ENCODE measurements around the gene SYTL3. TPM values are rescaled to one million over a fixed set of nuclear protein-coding genes. Genes with fewer than 3 reads are reported as not detected.

The SYTL3 gene
- total and polyA plus RNA-seq, 2 donors (not counting 1 experiment from before 2014, with no cell fraction given): 1.1 to 5.4 TPM

GRCh38 chr6:158610319-158610968 lies 39.4 kb upstream of the SYTL3 start:
- TF ChIP-seq CTCF (IDR thresholded peaks at IDR 0.05) (no peak), EZH2 (IDR thresholded peaks at IDR 0.05; ENCODE audit: borderline replicate concordance, insufficient read depth, low read depth, low read length, poor library complexity, severe bottlenecking) (no peak)
- ATAC-seq (ENCODE audit: low read depth) (no peak), DNase-seq (no peak)
- Histone ChIP-seq H3K4me3 (ENCODE audit: control extremely low read depth in 1 of 5, extremely low read depth in 1 of 5, insufficient read depth in 1 of 5, low read depth in 2 of 5, low read length in 4 of 5) (no peak overlapping the region), H3K36me3 (replicated peaks in 1 of 2; ENCODE audit: control extremely low read depth in 1 of 2, control insufficient read depth in 1 of 2, extremely low read depth in 1 of 2, insufficient read depth in 2 of 2, low read length in 1 of 2) (peaks cover 0 to 56% of the 10 kb centered on the region in 2 experiments), H3K79me2 (ENCODE audit: control insufficient read depth, insufficient read depth, low read length) (no peaks in the 10 kb centered on the region), H3K9ac (ENCODE audit: low read length) (no peak overlapping the region), H3K4me1 (ENCODE audit: control insufficient read depth in 2 of 2, insufficient read depth in 2 of 2, low read length in 2 of 2) (no peaks in the 10 kb centered on the region), H3K9me3 (ENCODE audit: control extremely low read depth in 1 of 3, control insufficient read depth in 2 of 3, insufficient read depth in 1 of 3, low read length in 2 of 3) (peaks cover 0 to 5% (median 0%) of the 10 kb centered on the region in 3 donors), H3K4me2 (replicated peaks; ENCODE audit: low read depth, low read length, poor library complexity, severe bottlenecking) (no peak overlapping the region), H3K27ac (ENCODE audit: low read length in 2 of 2) (no peak overlapping the region), H4K20me1 (ENCODE audit: control insufficient read depth, insufficient read depth, low read length, poor library complexity, severe bottlenecking) (peaks cover 5% of the 10 kb centered on the region), H3K27me3 (replicated peaks in 1 of 4; ENCODE audit: control extremely low read depth in 1 of 4, control insufficient read depth in 3 of 4, insufficient read depth in 4 of 4, low read length in 3 of 4) (no peaks in the 10 kb centered on the region), H2AFZ (ENCODE audit: insufficient read depth, low read depth, low read length, poor library complexity, severe bottlenecking) (no peak overlapping the region)
- intact Hi-C loops (cut with micrococcal nuclease): no loop called here
- no peaks in the 10 kb centered on the region for H3K4me1 Mint-ChIP-seq
- H3K9me3 Mint-ChIP-seq (ENCODE audit: insufficient read depth): no peaks in the 10 kb centered on the region
- ChIA-PET CTCF (interaction anchor here (1.1 to 1.9 kb wide), 2 partner anchors 389 to 390 kb away, joined by 3 to 11 read pairs; no protein-coding TSS in a partner anchor), POLR2A (no interaction called here)
- H3K27me3 Mint-ChIP-seq: no peaks in the 10 kb centered on the region
- H3K27ac Mint-ChIP-seq: no peak overlapping the region
- no peak overlapping the region for H3K4me3 Mint-ChIP-seq
- 84% methylated on average over 9 of the region's 9 CpGs for WGBS (ENCODE audit: insufficient coverage)

- no peak overlapping the region for H3K9ac ChIP-seq (ENCODE audit: low read length)
- TF ChIP-seq EZH2 (IDR thresholded peaks at IDR 0.05; ENCODE audit: borderline replicate concordance, insufficient read depth, low read depth, low read length, poor library complexity, severe bottlenecking) (no peak), CTCF (IDR thresholded peaks at IDR 0.05) (no peak)
- no peak overlapping the region for H3K27ac Mint-ChIP-seq
- H3K9me3 ChIP-seq (ENCODE audit: control extremely low read depth in 1 of 3, control insufficient read depth in 2 of 3, insufficient read depth in 1 of 3, low read length in 2 of 3): peaks cover 0 to 1% (median 0%) of the 10 kb centered on the region in 3 donors
- H4K20me1 ChIP-seq (ENCODE audit: control insufficient read depth, insufficient read depth, low read length, poor library complexity, severe bottlenecking): no peaks in the 10 kb centered on the region
- H3K27me3 ChIP-seq (replicated peaks in 1 of 4; ENCODE audit: control extremely low read depth in 1 of 4, control insufficient read depth in 3 of 4, insufficient read depth in 4 of 4, low read length in 3 of 4): no peaks in the 10 kb centered on the region
- ATAC-seq (ENCODE audit: low read depth) (no peak), DNase-seq (no peak)
- 95% methylated on average over 3 of the region's 3 CpGs for WGBS (ENCODE audit: insufficient coverage)
- H3K4me1 ChIP-seq (ENCODE audit: control insufficient read depth in 2 of 2, insufficient read depth in 2 of 2, low read length in 2 of 2): no peaks in the 10 kb centered on the region
- intact Hi-C loops (cut with micrococcal nuclease): no loop called here
- no peak overlapping the region for H3K27ac ChIP-seq (ENCODE audit: low read length in 2 of 2)
- H3K36me3 ChIP-seq (replicated peaks in 1 of 2; ENCODE audit: control extremely low read depth in 1 of 2, control insufficient read depth in 1 of 2, extremely low read depth in 1 of 2, insufficient read depth in 2 of 2, low read length in 1 of 2): peaks cover 0 to 52% of the 10 kb centered on the region in 2 experiments
- no peaks in the 10 kb centered on the region for H3K9me3 Mint-ChIP-seq (ENCODE audit: insufficient read depth)
- no peak overlapping the region for H3K4me3 ChIP-seq (ENCODE audit: control extremely low read depth in 1 of 5, extremely low read depth in 1 of 5, insufficient read depth in 1 of 5, low read depth in 2 of 5, low read length in 4 of 5)
- ChIA-PET POLR2A (no interaction called here), CTCF (interaction anchor here (1.1 kb wide), 1 partner anchor 390 kb away, joined by 3 read pairs; no protein-coding TSS in a partner anchor)
- H2AFZ ChIP-seq (ENCODE audit: insufficient read depth, low read depth, low read length, poor library complexity, severe bottlenecking): no peak overlapping the region
- H3K4me3 Mint-ChIP-seq: no peak overlapping the region
- H3K27me3 Mint-ChIP-seq: no peaks in the 10 kb centered on the region
- H3K79me2 ChIP-seq (ENCODE audit: control insufficient read depth, insufficient read depth, low read length): no peaks in the 10 kb centered on the region
- no peaks in the 10 kb centered on the region for H3K4me1 Mint-ChIP-seq
- H3K4me2 ChIP-seq (replicated peaks; ENCODE audit: low read depth, low read length, poor library complexity, severe bottlenecking): no peak overlapping the region
These were observed 38.8 kb upstream of the SYTL3 start for GRCh38 chr6:158611039-158611438.

Measured in B cell (primary cell).